Immature natural killer cell (primary cell): ENCODE results near the gene ACER2. TPM values are rescaled to one million over a fixed set of nuclear protein-coding genes. Genes with fewer than 3 reads are reported as not detected.

Experiments
- DNase-seq, 3 donors: peaks; one replicate each; pipeline ENCODE4 v3.0.0; 2022; ENCODE audit warnings: mixed read lengths in 1 of 3
- H3K27ac Mint-ChIP-seq, 6 donors: one replicate each; pipeline ENCODE4 v1.8.0; 2020; ENCODE audit warnings: mixed read lengths in 6 of 6, mild to moderate bottlenecking in 5 of 6, inconsistent platforms in 4 of 6, moderate library complexity in 3 of 6
- H3K27me3 Mint-ChIP-seq, 3 donors: one replicate each; pipeline ENCODE4 v1.8.0; 2020 to 2021; ENCODE audit warnings: low read depth in 3 of 3, mild to moderate bottlenecking in 3 of 3, mixed read lengths in 3 of 3, moderate library complexity in 3 of 3, inconsistent platforms in 1 of 3
- H3K36me3 Mint-ChIP-seq, 3 donors: one replicate each; pipeline ENCODE4 v1.8.0; 2020; ENCODE audit warnings: mixed read lengths in 3 of 3, inconsistent platforms in 2 of 3, mild to moderate bottlenecking in 2 of 3
- H3K4me1 Mint-ChIP-seq, 2 donors: one replicate each; pipeline ENCODE4 v1.8.0; 2020; ENCODE audit warnings: inconsistent platforms in 2 of 2, mild to moderate bottlenecking in 2 of 2, mixed read lengths in 2 of 2, moderate library complexity in 1 of 2
- H3K4me3 Mint-ChIP-seq, 5 donors: one replicate each; pipeline ENCODE4 v1.8.0; 2020; ENCODE audit warnings: mild to moderate bottlenecking in 5 of 5, mixed read lengths in 5 of 5, inconsistent platforms in 3 of 5, moderate library complexity in 3 of 5
- H3K9me3 Mint-ChIP-seq, 6 donors: one replicate each; pipeline ENCODE4 v1.8.0; 2020; ENCODE audit warnings: mild to moderate bottlenecking in 6 of 6, mixed read lengths in 6 of 6, inconsistent platforms in 4 of 6, moderate library complexity in 3 of 6
- polyA plus RNA-seq, 3 donors: library from polyadenylated mRNA; unstranded; fragments of 300-500 nt; fragmentation: Illumina TruSeq; gene quantifications; one replicate each; pipeline ENCODE4 v1.2.3, GENCODE V29; 2021

Gene ACER2
- polyA plus RNA-seq, 3 donors from 2014 or later, result 0.11 TPM; not detected in 2

- H3K4me3 Mint-ChIP-seq, result peak overlapping the region in 1 of 5 donors; percentile 46
- H3K9me3 Mint-ChIP-seq, result no peaks in the 10 kb centered on the region
- H3K27me3 Mint-ChIP-seq, result peaks cover 0 to 6% (median 3%) of the 10 kb centered on the region in 3 donors
Observed at GRCh38 chr9:19466280-19466639, 57.5 kb downstream of the ACER2 start.

GRCh38 chr9:19469271-19469670 lies 60.5 kb downstream of the ACER2 start:
- Mint-ChIP-seq H3K27ac (no peak overlapping the region), H3K9me3 (no peaks in the 10 kb centered on the region), H3K4me1 (peaks cover 12 to 21% of the 10 kb centered on the region in 2 donors)

More at GRCh38 chr9:19466280-19466639, 57.5 kb downstream of the ACER2 start:
- Mint-ChIP-seq H3K36me3 (no peaks in the 10 kb centered on the region), H3K27ac (no peak overlapping the region), H3K4me1 (peaks cover 8 to 14% of the 10 kb centered on the region in 2 donors)
- DNase-seq, result no peak

GRCh38 chr9:19470567-19470966 lies 61.8 kb downstream of the ACER2 start:
- Mint-ChIP-seq H3K4me1 (peaks cover 7 to 11% of the 10 kb centered on the region in 2 donors), H3K27ac (no peak overlapping the region), H3K9me3 (no peaks in the 10 kb centered on the region), H3K36me3 (no peaks in the 10 kb centered on the region), H3K27me3 (peaks cover 0 to 9% (median 2%) of the 10 kb centered on the region in 3 donors), H3K4me3 (no peak overlapping the region)
- DNase-seq, result no peak

More at GRCh38 chr9:19469271-19469670, 60.5 kb downstream of the ACER2 start:
- no peak overlapping the region for H3K4me3 Mint-ChIP-seq
- H3K36me3 Mint-ChIP-seq, result no peaks in the 10 kb centered on the region
- no peak for DNase-seq
- peaks cover under 1 to 5% (median 3%) of the 10 kb centered on the region in 3 donors for H3K27me3 Mint-ChIP-seq

- Mint-ChIP-seq H3K27me3 (peaks cover 0 to 9% (median 3%) of the 10 kb centered on the region in 3 donors), H3K9me3 (no peaks in the 10 kb centered on the region), H3K4me1 (peaks cover 7 to 11% of the 10 kb centered on the region in 2 donors), H3K4me3 (no peak overlapping the region), H3K27ac (no peak overlapping the region), H3K36me3 (no peaks in the 10 kb centered on the region)
- DNase-seq, result no peak
Observed at GRCh38 chr9:19470981-19471650, 62.3 kb downstream of the ACER2 start.

- Mint-ChIP-seq H3K4me1 (peaks cover 7 to 11% of the 10 kb centered on the region in 2 donors), H3K9me3 (no peaks in the 10 kb centered on the region), H3K27ac (no peak overlapping the region), H3K27me3 (peaks cover 0 to 9% (median 5%) of the 10 kb centered on the region in 3 donors), H3K36me3 (no peaks in the 10 kb centered on the region), H3K4me3 (peak overlapping the region; percentile 38 to 65 (median 58))
- DNase-seq, result peak in 2 of 3 donors; percentile 13 to 23
Observed at GRCh38 chr9:19471737-19472648, 63.2 kb downstream of the ACER2 start.

- no peaks in the 10 kb centered on the region for H3K36me3 Mint-ChIP-seq
- DNase-seq, result no peak
- no peak overlapping the region for H3K27ac Mint-ChIP-seq
- peaks cover 7 to 11% of the 10 kb centered on the region in 2 donors for H3K4me1 Mint-ChIP-seq
- H3K27me3 Mint-ChIP-seq, result peaks cover 0 to 11% (median 5%) of the 10 kb centered on the region in 3 donors
- H3K4me3 Mint-ChIP-seq, result no peak overlapping the region
- no peaks in the 10 kb centered on the region for H3K9me3 Mint-ChIP-seq
Observed at GRCh38 chr9:19473605-19474004, 64.8 kb downstream of the ACER2 start.

GRCh38 chr9:19479874-19480273 lies 71.1 kb downstream of the ACER2 start:
- Mint-ChIP-seq H3K27me3 (peaks cover 0 to 14% (median 3%) of the 10 kb centered on the region in 3 donors), H3K4me3 (no peak overlapping the region), H3K4me1 (no peaks in the 10 kb centered on the region), H3K27ac (no peak overlapping the region), H3K9me3 (no peaks in the 10 kb centered on the region), H3K36me3 (no peaks in the 10 kb centered on the region)
- no peak for DNase-seq

- no peaks in the 10 kb centered on the region for H3K4me1 Mint-ChIP-seq
- H3K36me3 Mint-ChIP-seq, result no peaks in the 10 kb centered on the region
- H3K9me3 Mint-ChIP-seq, result no peaks in the 10 kb centered on the region
- H3K27ac Mint-ChIP-seq, result no peak overlapping the region
- no peak for DNase-seq
- peaks cover 0 to 14% (median 3%) of the 10 kb centered on the region in 3 donors for H3K27me3 Mint-ChIP-seq
- H3K4me3 Mint-ChIP-seq, result no peak overlapping the region
Observed at GRCh38 chr9:19480345-19480744, 71.5 kb downstream of the ACER2 start.

- H3K9me3 Mint-ChIP-seq, result no peaks in the 10 kb centered on the region
- H3K4me3 Mint-ChIP-seq, result no peak overlapping the region
- no peaks in the 10 kb centered on the region for H3K4me1 Mint-ChIP-seq
- DNase-seq, result no peak
- no peaks in the 10 kb centered on the region for H3K36me3 Mint-ChIP-seq
- H3K27ac Mint-ChIP-seq, result no peak overlapping the region
- peaks cover 0 to 11% (median 3%) of the 10 kb centered on the region in 3 donors for H3K27me3 Mint-ChIP-seq
Observed at GRCh38 chr9:19481121-19481870, 72.5 kb downstream of the ACER2 start.

- DNase-seq, result no peak
- no peaks in the 10 kb centered on the region for H3K36me3 Mint-ChIP-seq
- H3K4me1 Mint-ChIP-seq, result no peaks in the 10 kb centered on the region
- H3K4me3 Mint-ChIP-seq, result no peak overlapping the region
- H3K27me3 Mint-ChIP-seq, result peaks cover 0 to 10% (median 3%) of the 10 kb centered on the region in 3 donors
- H3K27ac Mint-ChIP-seq, result no peak overlapping the region
- no peaks in the 10 kb centered on the region for H3K9me3 Mint-ChIP-seq
Observed at GRCh38 chr9:19481971-19482404, 73.2 kb downstream of the ACER2 start.

- no peaks in the 10 kb centered on the region for H3K4me1 Mint-ChIP-seq
- H3K4me3 Mint-ChIP-seq, result no peak overlapping the region
- DNase-seq, result no peak
- H3K9me3 Mint-ChIP-seq, result no peaks in the 10 kb centered on the region
- H3K27me3 Mint-ChIP-seq, result peaks cover 0 to 10% (median 0%) of the 10 kb centered on the region in 3 donors
- H3K36me3 Mint-ChIP-seq, result no peaks in the 10 kb centered on the region
- no peak overlapping the region for H3K27ac Mint-ChIP-seq
Observed at GRCh38 chr9:19484699-19485098, 75.9 kb downstream of the ACER2 start.

- no peak overlapping the region for H3K27ac Mint-ChIP-seq
- H3K4me1 Mint-ChIP-seq, result no peaks in the 10 kb centered on the region
- peaks cover 0 to 10% (median 0%) of the 10 kb centered on the region in 3 donors for H3K27me3 Mint-ChIP-seq
- DNase-seq, result no peak
- H3K36me3 Mint-ChIP-seq, result no peaks in the 10 kb centered on the region
- no peak overlapping the region for H3K4me3 Mint-ChIP-seq
- no peaks in the 10 kb centered on the region for H3K9me3 Mint-ChIP-seq
Observed at GRCh38 chr9:19485193-19485592, 76.4 kb downstream of the ACER2 start.

- Mint-ChIP-seq H3K27me3 (peaks cover 0 to 10% (median 0%) of the 10 kb centered on the region in 3 donors), H3K9me3 (no peaks in the 10 kb centered on the region), H3K36me3 (no peaks in the 10 kb centered on the region), H3K4me1 (no peaks in the 10 kb centered on the region), H3K4me3 (no peak overlapping the region), H3K27ac (no peak overlapping the region)
- no peak for DNase-seq
Observed at GRCh38 chr9:19486803-19487202, 78.0 kb downstream of the ACER2 start.
